HTERT RPE-1 (cell line): ENCODE data around the gene UQCRC2.
"Not testable (repeated sequence)": the region's sequence is repeated elsewhere in the genome, so short reads cannot be mapped to it uniquely, and the experiment has no call there.

Experiments used
- in situ Hi-C: fragments of 300-500 bp; cut with MboI; formaldehyde crosslinking; loops from 4 replicates; pipeline ENCODE4 v1.14.3; 2020; ENCODE audit warnings: low sequenced_read_pairs

Gene UQCRC2

GRCh38 chr16:22008215-22009059 lies 55.3 kb downstream of the UQCRC2 start:
- in situ Hi-C loops = no loop called here

DNA sequence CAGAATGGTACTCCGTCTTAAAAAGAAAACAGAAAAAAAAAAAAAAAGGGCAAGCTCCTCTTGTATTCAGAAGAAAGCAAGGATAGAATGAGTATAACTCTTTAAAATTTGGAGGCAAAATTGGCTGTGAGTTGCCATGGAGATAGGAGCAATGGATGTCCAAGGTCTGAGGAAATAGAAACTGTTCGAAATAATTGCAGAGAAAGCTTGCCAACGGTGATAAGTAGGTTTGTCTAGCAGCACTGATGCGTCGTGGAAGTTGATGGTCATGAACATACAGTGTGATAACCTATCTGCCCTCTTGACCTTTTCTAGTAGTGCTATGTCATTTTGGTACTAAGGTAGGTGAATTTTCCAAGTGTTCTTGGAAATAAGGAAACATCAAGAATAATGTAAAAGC lies 57.7 kb downstream of the UQCRC2 start:
- in situ Hi-C loops = no loop called here

- in situ Hi-C loops = no loop called here
These were observed 59.1 kb downstream of the UQCRC2 start for GRCh38 chr16:22012241-22012640.

- in situ Hi-C loops = no loop called here
These were observed 60.3 kb downstream of the UQCRC2 start for GRCh38 chr16:22013486-22013885.

DNA sequence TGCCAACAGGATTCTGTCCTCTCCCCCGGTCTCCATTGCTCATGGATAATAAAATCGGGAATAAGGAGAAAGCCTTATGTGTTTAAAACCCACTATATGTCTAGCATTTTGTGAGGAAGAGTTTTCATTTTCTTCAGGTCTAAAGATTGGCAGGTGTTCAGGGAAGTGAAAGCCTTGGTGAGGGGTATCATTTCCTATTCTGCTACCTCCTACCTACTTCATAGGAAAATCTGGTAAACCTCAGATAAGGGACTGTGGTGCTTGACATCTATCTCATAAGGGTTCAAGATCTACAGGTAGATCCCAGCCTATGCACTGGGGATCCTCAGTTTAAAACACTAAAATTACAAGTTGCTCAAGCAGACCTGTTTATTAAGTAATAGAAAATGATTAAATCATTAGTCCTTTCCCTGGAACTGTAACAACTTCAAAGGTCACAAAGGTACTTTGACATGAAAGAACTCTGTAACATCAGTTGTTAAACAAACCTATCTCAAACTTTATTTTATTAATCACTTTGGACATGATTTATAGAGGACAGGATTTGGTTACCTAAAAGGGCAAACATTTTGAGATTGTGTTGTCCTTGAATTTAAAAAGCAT lies 61.2 kb downstream of the UQCRC2 start:
- in situ Hi-C loops = no loop called here

GRCh38 chr16:22016927-22017326 lies 63.8 kb downstream of the UQCRC2 start:
- in situ Hi-C loops = no loop called here

DNA sequence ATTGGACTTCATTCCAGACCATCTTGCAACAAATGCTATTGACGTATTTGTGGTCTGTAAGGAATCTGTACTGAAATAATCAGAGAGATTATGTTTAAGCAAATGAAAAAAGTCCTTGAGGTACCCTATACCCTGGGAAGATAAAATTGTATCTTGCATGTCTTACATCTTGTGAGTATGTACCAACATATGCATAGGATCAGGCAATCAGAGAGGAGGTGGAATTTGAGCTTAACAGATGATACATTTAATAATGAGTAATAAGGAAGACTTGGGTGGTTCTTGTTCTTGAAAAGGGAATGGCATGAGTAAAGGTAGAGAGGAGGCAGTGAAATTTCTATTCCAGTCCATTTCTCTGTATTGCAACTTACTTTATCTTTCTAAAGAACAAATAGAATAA lies 65.4 kb downstream of the UQCRC2 start:
- in situ Hi-C loops = no loop called here

DNA sequence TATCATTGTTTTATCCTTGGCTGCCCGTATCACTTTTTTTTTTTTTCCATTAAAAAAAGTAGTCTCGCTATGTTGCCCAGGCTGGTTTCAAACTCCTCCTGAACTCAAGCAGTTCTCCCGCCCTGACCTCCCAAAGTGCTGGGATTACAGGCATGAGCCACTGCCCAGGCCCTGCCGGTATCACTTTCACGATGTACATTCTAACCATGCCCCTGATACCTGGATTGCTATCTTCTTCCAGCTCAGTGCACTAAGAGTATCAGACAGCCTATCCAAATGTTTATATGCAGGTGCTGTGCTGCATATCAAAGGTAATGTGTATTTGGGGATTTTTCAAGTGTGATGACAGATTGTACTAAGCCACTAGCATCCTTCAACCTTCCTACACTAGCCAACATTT lies 69.0 kb downstream of the UQCRC2 start:
- in situ Hi-C loops = no loop called here

DNA sequence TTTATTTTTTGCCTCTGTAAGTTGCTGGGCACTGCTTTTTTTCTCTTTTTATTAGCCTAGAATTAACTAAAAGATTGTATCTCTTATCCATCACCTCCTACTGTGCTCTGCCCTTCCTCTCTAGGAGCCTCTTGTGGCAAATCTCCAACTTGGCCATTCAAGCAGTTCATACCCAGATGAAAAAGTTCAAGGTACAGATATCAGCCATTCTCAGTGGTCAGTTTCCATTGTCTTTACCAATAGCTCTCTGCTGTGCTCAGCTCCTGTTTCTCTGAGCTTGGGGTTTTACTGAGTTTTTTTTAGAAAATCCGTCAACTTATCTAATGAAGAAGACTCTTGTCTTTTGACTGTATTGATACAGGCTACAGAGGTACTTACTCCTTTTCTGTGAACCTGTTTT lies 70.3 kb downstream of the UQCRC2 start:
- in situ Hi-C loops = no loop called here

GRCh38 chr16:22024785-22025184 lies 71.6 kb downstream of the UQCRC2 start:
- in situ Hi-C loops = not testable (repeated sequence)

- in situ Hi-C loops = no loop called here
These were observed 74.5 kb downstream of the UQCRC2 start for GRCh38 chr16:22027633-22028032.

DNA sequence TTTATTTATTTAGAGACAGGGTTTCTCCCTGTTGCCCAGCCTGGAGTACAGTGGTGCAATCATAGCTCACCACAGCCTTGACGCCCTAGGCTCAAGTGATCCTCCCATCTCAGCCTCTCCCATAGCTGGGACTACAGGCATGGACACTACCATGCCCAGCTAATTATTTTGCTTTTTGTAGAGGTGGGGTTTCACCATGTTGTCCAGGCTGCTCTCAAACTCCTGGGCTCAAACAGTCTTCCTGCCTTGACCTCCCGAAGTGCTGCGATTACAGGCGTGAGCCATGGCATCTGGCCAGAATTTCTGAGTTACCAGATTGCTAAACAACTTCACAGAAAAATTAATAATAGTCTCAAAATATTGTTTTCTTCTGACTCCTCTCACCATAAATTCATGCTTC lies 76.5 kb downstream of the UQCRC2 start:
- in situ Hi-C loops = no loop called here

DNA sequence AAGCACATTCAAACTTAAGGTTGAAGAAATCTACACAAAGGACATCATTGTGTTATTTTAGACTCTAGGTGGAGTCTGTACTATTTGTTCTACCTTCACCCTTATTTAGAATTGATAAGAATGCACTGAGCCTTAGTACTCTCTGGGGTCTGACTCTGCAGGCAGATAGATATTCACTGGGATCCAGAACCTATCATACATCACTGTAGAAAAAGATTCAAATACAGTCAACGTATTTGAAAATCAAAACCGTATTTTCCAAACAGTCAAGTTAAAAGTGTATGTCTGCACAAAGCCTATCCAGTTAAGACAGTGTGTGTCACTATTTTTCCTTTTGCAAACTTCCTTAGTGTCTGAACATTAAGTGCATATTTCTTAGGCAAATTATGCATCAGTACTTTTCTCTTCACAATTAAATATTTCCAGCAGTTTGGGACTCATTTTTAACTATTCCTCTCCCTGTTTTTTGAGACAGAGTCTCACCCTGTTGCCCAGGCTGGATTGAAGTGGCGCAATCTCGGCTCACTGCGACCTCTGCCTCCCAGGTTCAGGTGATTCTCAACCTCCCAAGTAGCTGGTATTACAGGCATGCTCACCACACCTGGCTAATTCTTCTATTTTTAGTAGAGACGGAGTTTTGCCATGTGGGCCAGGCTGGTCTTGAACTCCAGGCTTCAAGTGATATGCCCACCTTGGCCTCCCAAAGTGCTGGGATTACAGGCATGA lies 77.1 kb downstream of the UQCRC2 start:
- in situ Hi-C loops = no loop called here

- in situ Hi-C loops = no loop called here
These were observed 78.4 kb downstream of the UQCRC2 start for GRCh38 chr16:22031483-22032083.
